Measurements from ENCODE around the gene KRT85.

- TF ChIP-seq EZH2 (IDR thresholded peaks at IDR 0.05; ENCODE audit: insufficient read depth, poor library complexity, severe bottlenecking) = no peak
- no peak for TF ChIP-seq EZH2phosphoT487 (IDR thresholded peaks at IDR 0.05; ENCODE audit: insufficient read depth, low read depth)
These were observed 22.3 kb upstream of the KRT85 start for GRCh38 chr12:52389313-52390207.
